HCT116 (cell line): Measurements from ENCODE around the gene JADE1.

Experiments used
- CTCF ChIP-seq, 3 experiments: fragments of 200-600 bp in 1 of 3; sonication (generic) in 1 of 3; IDR thresholded peaks in 2 of 3; conservative IDR thresholded peaks in 1 of 3; 2 replicates each; pipeline ENCODE4 v1.5.1; 2012 to 2017; ENCODE audit warnings: low read depth in 2 of 3, low read length in 2 of 3, antibody characterized with exemption in 1 of 3, borderline replicate concordance in 1 of 3, control low read depth in 1 of 3, mild to moderate bottlenecking in 1 of 3, mixed read lengths in 1 of 3, mixed run types in 1 of 3, moderate library complexity in 1 of 3; ENCODE audit not compliant: insufficient read depth in 1 of 3
- POLR2A ChIP-seq: IDR thresholded peaks from 2 replicates; pipeline ENCODE4 v1.7.0; 2011; ENCODE audit warnings: borderline replicate concordance; ENCODE audit not compliant: insufficient read depth, insufficient read length; ENCODE audit errors: extremely low read depth
- POLR2AphosphoS5 ChIP-seq: IDR thresholded peaks from 2 replicates; pipeline ENCODE4 v1.6.1; 2011; ENCODE audit warnings: mild to moderate bottlenecking, low read depth, low read length, moderate library complexity
- SIN3A ChIP-seq: IDR thresholded peaks from 2 replicates; pipeline ENCODE4 v1.6.1; 2012; ENCODE audit warnings: low read depth

DNA sequence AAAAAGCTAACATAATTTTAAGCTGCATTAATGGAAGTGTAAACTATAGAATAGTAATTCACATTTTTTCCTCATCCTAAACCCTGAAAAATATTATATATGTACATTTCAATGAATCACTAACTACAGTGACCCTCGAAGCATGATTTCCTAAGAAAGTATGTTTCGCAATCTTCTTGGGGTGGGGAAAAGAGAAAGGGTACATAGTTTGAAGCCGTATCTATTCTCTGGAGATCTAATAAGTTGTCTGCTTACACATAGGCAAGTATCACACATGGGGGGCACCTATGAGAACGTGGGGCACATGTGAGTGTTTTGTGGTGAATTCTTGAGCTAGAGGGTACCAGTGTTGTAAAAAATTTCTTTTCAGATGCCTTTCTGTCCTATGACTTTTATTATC lies 71.2 kb downstream of the JADE1 start:
- TF ChIP-seq CTCF (IDR thresholded peaks at IDR 0.05 in 2 of 3, conservative IDR thresholded peaks at IDR 0.05 in 1 of 3; ENCODE audit: borderline replicate concordance in 1 of 3, insufficient read depth in 1 of 3, low read depth in 2 of 3, low read length in 2 of 3), result no peak
- TF ChIP-seq POLR2AphosphoS5, result no peak
- TF ChIP-seq POLR2A, result no peak
- no peak for TF ChIP-seq SIN3A
